HG03457 (cell line): ENCODE results near the gene PITPNB.

ENCODE experiments used
- ATAC-seq: cut with Tn5 transposase; IDR thresholded peaks from one replicate; pipeline ENCODE4 v1.9.1; 2021; ENCODE audit warnings: moderate number of reproducible peaks; ENCODE audit not compliant: unreplicated experiment

Gene PITPNB

DNA sequence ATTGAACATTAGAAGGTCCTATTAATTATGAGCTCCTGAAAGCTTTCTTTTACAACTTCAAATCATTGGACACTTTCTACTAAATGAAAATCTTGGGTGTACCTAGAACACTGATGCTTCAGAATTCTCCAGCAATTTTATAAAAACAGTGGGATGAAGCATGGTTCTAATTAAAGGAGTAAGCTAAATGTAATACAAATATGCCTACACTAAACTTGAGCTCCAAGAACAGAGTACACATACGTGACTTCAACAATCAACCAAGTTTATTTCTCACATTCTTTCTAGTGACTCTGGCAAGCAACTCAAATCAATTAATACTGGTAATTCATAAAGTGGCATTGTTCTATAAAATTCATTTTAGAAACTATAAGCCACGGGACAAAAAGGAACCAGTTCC is 55.5 kb downstream of the PITPNB start:
- no peak for ATAC-seq

DNA sequence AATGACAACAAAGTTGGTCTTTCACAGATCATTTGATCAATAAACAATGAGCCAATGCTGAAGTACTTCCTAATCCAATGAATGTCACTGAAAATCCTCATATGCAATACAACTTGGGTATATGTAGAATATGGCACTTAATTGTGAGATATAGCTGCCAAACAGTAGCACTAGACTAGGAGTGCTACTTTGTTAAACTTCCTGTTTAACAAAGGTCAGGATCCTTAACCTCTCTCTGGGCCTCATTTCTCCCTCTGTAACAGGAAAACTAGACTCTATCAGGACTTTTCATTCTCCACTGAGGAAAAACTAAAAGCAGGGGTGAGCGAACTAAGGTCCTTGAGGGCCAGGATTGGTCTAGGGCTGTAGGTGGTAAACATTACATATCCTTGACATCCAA is 56.1 kb downstream of the PITPNB start:
- no peak for ATAC-seq

DNA sequence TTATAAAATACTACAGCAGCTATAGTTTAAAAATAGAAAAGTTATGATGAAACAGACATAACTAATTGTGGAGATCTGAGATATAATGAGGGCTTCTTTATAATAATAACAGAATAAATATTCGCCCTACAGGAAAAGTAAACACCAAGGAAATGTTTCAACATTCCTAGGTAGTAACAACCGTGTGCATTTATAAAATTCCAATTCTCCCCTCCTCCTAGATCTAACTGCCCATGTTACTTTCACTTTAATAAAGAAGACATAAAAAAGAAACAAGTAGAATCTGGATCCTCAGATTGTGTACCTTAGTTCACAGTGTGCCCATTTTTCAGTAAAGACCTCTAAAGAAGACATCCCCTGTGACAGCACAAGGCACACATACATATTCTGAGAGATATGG is 59.7 kb downstream of the PITPNB start:
- no peak for ATAC-seq

DNA sequence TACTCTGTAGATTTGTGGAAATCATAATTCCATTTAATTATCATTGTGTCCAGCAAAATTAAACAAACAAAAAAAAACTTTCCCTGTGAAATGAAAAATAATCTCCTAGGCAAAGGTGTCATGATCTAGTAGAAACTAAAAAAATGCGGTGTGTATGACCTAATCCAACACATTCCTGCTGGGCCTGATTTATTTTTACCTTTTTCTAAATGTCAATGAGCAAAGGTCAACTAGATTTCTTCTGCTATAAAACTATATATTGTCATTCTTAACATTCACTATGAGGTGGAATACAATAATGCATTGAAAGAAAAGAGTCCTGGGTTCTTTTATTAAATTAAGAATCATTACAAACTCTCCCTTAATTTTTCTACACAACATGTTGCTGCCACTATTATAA is 60.4 kb downstream of the PITPNB start:
- ATAC-seq: no peak

DNA sequence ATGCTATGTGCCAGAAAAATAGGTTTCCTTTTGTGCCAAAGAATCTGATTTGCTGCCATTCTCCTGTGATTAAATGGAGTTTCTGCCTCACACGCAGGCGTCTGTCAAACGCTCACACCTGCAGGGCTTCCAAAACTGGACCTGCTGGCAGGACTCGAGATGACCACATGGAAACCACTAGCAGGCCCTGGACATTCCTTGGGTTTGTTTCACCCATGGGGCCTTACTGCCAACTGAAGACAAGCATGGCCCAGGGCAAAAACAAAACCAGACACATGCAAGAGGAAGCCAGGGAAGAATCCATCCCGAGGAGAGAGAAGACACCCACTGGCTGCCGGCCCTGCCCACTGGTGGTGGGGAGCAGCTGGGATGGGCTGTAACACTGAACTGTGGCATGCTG is 61.6 kb downstream of the PITPNB start:
- ATAC-seq: no peak

DNA sequence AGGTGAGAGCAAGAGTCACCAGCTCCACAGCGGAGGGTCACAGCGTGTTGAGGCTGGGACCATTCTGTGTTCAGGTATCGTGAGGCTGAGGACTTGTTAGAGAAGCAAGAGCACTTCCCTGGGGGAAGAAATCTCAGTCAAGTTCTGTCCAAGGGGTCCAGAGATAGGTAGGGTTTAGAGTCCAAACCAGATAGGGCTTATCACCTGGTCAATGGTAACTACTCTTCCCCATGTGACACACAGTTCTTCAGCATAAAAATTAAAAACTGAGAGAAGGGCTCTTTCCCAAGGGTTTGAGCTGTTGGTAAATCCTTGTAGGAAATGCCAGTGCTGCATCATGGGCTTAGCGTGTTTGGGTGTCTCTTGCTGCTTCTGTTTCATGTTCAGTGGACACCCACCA is 62.7 kb downstream of the PITPNB start:
- no peak for ATAC-seq

DNA sequence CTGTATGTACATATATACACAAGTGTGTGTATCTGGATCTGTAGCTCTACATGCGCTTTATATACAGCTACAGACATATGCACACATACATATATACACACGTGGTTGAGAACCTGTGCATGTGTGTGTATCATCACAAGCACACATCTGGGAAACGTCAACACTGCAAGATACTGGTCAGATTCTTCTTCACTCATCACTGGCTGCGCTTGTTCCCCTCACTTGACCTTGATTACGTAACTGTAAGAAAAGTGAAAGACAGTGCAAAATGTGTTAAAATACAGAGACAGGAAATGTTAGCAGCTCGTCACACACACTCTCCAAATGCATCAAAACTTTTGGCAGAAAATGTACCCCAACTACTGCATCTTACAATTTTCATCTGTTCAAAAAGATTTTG is 65.6 kb downstream of the PITPNB start:
- ATAC-seq: no peak

DNA sequence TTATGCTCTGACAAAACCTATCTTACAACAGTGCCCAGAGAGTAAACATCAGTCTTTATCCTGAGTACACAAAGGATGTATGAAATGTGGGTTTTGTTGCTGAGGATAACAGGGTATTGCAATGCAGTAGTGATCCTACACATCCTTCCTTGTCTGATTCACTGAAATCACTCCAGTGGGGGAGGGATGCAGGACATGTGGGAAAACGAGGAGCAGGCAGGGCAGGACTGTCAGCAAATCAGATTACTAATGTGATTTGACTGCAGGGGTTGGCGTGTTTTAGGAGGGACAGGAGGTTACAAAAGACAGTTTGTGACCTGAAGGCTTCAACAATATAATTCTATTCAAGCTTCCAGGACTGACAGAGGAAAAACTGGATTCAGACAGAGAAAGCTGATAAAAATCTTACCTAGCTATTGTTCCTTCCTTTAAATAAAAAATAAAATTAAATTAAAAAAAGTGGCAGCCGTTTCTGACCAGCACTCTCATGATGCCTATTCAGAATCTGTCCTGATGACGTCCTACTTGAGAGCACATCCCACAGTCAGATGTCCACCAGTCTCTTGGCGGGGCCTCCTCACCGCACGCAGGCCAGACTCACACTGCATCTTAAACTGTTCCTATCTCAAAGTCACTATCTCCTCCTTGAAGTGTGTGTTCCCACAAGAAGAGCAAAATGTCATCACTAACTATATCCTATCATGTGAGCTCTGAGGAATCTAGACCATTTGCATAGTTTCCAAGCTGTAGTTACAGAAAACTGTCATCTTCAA is 66.9 kb downstream of the PITPNB start:
- no peak for ATAC-seq

DNA sequence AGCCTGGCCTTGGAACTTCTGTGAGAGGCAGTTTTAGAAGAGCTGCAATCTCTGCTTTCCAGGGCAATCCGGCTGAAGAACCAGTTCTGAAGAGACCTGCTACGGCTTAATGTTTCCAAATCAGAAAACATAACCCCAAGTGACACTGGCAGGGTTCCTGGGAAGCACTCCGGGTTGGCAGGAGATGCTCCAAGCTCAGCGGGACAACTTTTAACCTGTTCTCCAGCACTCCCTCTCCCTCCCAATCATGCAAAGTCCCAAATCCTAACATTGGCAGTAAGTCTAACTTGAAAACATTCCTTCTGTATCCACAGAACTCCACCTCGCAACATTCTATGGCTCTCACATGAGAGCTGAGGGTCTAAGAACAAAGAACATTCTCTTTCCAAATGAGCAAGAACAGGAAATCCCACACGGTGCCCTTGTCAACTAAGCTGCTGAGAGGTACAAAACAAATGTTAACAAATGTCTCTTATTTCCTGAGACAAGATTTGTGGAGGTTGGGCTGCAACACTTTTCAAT is 69.0 kb downstream of the PITPNB start:
- ATAC-seq: no peak

DNA sequence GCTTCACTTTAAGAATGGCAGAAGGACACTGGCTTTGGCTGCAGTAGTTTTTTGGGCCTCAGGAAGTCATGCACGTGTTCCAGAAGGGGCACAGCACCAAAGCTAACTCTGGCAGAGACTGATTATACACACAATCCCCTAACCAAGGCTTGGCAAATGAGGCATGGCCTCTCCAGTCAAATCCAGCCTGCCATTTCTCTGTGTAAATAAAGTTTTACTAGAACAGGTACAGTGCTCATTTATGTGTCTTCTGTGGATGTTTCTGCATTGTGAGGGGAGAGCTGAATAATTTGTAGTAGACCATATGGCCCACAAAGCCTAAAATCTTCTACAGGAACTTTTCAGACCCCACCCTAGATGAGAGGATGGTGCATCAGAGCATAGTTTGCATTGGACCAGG is 71.1 kb downstream of the PITPNB start:
- no peak for ATAC-seq

DNA sequence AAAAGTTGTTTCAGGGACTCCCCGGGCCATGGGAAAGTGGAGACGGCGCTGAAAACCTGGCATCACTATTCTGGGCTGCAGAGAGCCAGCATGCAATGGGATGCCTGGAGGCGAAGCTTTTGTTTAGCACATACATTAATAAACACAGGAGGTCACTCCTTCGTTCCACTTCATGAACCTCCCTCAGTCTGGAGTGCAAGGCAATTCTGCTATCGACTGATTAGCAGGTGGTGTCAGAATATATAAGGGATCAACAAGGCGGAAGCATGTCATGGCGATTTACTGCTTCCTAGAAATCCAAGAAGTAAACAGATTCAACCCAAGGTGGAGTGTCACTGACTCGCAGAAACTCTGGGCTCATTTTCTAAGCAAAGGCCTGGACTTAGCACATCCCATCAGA is 72.1 kb downstream of the PITPNB start:
- no peak for ATAC-seq

DNA sequence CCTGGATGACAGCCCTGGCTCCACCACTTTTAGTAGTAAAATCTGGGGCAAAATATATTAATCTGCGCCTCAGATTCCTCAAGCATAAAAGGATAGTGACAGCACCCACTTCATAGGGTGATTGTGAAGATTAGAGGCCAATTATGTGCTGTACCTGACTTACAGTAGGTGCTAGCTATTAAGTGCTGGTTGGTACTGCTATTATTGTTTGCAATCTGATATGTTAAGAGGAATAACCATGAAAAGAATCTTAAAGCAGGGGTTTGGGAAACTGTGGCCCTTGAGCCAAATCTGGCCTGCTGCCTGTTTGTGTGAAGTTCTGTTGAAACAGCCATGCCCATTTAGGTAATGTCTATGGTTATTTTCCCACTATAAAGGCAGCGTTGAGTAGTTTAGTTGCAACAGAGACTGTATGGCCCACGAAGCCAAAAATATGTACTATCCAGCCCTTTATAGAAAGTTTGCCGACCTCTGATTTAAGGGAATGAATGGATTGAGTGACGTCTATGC is 72.8 kb downstream of the PITPNB start:
- ATAC-seq: no peak

DNA sequence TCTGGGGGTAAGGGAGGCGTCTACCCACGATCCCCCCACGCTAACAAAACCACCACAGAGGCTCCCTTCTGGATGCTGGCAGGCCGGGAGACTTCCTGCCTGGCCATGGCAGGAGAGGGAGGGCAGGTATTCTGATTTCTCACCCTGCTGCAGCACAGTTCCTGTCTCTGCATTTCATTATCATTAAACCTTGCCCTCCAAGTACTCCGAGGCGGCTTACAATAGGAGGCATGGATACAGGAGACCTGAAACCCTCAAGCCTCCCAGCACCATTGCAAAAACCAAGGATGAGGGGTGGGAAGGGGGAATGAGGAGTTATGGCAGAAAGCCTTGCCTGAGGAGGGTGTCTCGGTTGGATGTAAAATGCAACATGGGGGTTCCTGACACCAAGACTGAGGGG is 73.4 kb downstream of the PITPNB start:
- ATAC-seq: no peak

DNA sequence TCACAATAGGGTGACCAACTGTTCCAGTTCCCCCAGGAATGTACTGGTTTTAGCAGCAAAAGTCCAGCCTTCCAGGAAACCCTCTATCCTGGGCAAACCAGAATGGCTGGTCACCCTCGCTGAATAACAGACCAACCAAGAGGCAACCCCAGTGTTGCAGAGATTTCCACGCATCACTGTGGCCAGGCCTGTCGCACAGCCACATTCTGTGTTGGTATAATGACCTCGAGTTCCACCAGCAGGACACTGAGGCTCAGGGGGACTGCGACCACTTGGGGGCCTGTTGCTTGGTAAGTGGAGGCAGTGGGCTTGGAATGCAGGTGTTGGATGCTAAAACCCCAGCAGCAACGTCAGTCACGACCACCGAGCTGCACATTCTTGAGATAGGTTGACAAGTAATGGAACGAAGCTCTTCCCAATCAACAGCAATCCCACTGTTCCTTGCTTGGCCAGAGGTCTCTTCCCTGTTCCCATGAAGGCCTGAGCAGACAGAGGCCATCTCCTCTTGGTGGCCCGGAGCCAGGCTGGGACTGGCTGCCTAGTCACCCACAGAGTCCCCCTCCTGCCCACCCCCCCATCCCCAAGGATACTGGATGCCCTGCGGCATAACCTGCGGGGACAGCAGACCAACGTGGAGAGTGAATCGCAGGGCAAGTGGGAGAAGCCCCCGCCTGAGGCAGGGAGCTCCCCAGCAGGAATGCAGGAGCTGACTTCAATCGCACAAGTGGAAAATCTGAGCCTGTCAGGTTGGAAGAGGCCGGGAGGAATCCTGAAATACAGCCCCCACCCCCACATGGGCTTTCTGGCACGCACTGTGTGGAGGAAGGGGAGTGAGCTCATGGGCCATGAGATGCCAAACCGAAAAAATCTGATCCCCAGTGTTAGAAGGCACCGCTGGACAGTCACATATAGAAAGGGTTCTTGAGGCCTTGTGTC is 74.1 kb downstream of the PITPNB start:
- no peak for ATAC-seq

DNA sequence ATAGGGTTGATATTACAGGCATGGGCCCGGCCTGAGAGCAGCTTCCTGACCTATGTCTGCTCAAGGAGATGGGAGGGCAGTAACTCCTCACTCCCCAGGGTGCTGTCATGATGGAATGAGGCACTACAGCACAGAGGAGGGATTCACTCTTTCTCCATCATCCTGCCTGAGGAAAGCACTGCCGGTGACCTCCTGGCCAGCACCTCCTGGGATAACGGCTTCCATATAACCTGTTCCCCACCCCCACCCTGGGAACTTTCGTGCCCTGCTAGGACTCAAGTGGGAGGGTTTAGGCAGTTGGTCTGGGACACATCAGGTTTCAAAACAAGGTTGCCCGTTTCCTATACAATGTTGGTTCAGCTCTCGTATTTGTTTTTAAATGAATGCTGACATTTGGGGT is 74.8 kb downstream of the PITPNB start:
- ATAC-seq: no peak

DNA sequence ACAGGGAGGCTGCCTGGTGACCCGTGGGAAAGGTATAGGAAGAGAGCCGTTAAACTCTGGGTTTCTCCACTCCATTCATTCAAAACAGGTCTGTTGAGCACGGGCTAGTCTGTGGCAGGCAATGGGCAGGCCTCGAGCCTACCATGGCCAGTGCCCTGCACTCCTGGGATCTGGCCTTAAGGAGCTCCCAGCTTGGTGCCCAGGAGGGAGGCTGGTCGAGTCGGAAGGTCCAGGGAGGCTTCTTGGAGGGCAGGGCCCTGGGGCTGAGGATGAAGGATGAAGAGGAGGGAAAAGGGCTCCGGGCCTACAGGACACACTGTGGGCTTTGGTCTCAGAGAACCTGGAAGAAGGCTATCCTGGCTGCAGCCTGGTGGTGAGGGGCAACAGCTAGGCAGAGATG is 75.6 kb downstream of the PITPNB start:
- ATAC-seq: no peak

DNA sequence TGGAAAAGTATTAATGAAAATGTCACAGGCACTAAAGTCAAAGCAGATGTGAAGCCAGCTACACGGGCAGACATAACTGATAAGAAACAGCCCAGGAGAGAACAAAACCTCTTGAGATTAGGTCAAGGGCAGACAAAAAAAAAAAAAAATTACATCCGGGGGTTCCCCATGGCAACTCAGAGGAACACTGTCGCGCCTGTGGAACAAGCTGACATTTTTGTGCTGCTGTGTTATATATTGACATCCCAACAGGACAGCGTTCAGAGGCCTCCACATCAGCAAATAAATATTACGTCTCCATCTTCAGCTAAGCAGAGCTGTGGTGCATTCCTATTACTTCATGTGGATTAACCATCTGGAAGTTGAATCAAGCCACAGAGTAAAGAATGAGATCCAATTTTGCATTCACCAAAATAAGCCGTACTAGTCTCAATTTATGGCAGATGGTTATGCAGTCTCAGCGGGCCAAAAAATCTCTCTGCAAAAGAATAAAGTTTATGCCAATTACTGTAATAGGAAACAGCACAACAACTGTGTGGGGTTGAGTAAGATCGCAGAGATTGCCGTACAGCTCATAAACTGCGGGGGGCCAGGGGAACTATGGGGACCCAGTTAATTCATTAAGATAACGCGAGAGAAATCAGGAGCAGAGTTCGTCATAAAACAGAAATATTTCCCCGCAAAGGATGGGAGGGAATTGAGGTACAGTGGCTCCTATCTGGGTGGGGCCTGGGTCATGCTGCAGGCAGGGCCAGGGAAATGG is 76.2 kb downstream of the PITPNB start:
- no peak for ATAC-seq

DNA sequence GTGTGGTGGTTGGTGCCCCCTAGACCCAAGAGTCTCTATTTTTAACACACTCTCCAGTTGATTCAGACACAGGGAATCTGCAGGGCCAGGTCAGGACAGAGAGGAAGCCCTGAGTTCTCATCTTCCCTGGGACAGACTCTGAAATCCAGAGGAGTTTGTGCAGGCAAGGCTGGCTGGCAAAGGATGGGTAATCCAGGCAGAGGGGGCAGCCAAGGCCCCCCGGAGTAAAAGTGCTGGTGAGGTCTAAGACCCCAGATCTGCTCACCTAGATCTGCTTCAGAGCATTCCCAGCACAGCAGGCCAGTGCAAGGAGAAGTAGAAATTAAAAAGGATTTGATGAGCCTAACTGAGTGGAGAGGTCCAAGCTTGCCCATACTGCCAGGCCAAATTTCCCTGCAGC is 76.9 kb downstream of the PITPNB start:
- no peak for ATAC-seq

DNA sequence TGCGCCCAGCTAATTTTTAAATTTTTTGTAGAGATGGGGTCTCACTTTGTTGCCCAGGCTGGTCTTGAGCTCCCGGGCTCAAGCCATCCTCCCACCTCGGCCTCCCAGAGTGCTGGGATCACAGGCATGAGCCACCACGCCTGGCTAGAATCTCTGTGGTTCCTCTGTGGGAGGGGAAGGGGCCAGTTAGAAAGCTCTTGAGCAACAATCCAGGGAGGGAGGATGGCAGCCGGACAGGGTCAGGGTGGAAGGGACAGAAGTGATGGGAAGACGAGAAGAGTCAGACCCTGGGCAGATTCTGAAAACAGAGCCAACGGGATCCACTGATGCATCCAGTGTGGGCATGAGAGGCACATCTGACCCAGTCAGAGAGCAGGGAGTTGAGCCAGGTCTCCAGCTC is 78.6 kb downstream of the PITPNB start:
- no peak for ATAC-seq

DNA sequence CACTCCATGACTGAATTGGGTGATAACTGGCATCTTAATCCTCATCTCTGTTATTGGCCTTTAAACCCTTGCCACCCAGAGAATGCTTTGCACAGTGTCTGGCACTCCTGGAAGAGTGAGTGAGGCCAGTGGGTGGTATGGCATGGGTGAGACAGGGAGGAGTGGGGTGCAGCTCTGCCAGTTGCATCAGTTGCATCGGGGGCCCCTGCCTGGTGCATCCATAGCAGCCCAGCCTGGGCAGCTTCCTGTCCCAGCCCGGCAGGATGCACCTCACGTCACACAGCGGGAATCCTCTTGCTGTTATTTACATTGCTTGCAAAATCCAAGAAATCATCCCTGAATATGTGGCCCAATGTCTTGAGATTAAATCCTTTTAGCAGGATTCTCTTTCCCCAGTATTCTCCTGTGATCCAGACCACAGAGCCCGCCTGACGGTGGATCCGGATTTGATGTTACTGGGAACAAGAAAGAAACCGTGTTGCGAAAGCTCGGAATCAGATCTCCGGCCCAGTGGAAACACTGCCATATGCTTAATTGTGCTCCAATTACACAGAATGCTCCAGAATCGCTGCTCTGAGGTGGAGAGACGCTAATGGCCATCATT is 79.9 kb downstream of the PITPNB start:
- ATAC-seq: no peak

DNA sequence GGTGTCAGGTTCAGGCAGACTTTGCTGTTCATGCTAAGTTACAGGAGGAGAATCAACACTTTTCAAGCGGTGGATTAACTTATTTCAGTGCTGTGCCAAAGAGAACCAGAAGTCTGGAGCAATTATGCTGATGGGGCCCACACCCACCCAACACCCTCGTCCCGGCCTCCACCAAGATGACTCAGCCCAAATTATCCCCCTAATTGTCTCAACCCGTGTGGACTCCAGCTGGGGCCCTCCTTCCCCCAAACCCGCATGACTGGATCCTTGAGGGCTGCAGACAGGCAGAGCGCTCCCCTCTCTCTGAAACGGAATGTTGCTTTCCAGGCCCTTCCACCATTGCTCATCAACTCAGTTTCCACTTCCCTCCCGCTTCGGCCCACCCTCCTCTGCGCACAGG is 82.9 kb downstream of the PITPNB start:
- no peak for ATAC-seq
